Ectodermal cell (in vitro differentiated cells): ENCODE measurements around the gene ACE.
"Not testable (repeated sequence)": the region's sequence is repeated elsewhere in the genome, so short reads cannot be mapped to it uniquely, and the experiment has no call there.

ENCODE experiments used
- H3K27ac ChIP-seq: 2 replicates; pipeline ENCODE4 v1.7.0; 2013; ENCODE audit warnings: mild to moderate bottlenecking, low read depth, low read length; ENCODE audit not compliant: insufficient read depth, poor library complexity, severe bottlenecking
- H3K27me3 ChIP-seq: 2 replicates; pipeline ENCODE4 v1.7.0; 2013; ENCODE audit warnings: mild to moderate bottlenecking, low read length; ENCODE audit not compliant: insufficient read depth, control insufficient read depth, poor library complexity, severe bottlenecking
- H3K36me3 ChIP-seq: one replicate; pipeline ENCODE4 v1.7.0; 2013; ENCODE audit warnings: low read length; ENCODE audit not compliant: control insufficient read depth, insufficient read depth
- H3K4me1 ChIP-seq: one replicate; pipeline ENCODE4 v1.7.0; 2013; ENCODE audit warnings: low read length; ENCODE audit not compliant: control insufficient read depth, insufficient read depth
- H3K4me3 ChIP-seq: 2 replicates; pipeline ENCODE4 v1.7.0; 2013; ENCODE audit warnings: low read depth, low read length, control low read depth; ENCODE audit not compliant: insufficient read depth
- H3K9me3 ChIP-seq: 2 replicates; pipeline ENCODE4 v1.7.0; 2013; ENCODE audit warnings: mild to moderate bottlenecking, low read length, moderate library complexity; ENCODE audit not compliant: control insufficient read depth
- WGBS, 2 experiments: methylation state at CpG; one replicate each; pipeline ENCODE4 v1.1.7; 2013; ENCODE audit warnings: missing lambda C conversion rate in 2 of 2; 5-methylcytosine and 5-hydroxymethylcytosine counted together

The ACE gene

GRCh38 chr17:63452046-63452961 is 24.6 kb upstream of the ACE start:
- H3K9me3 ChIP-seq = no peaks in the 10 kb centered on the region
- no peaks in the 10 kb centered on the region for H3K36me3 ChIP-seq
- WGBS, 2 experiments = 92 to 94% methylated on average over 15 of the region's 15 CpGs
- peaks cover 12% of the 10 kb centered on the region for H3K4me1 ChIP-seq
- no peak overlapping the region for H3K27ac ChIP-seq
- no peak overlapping the region for H3K4me3 ChIP-seq
- H3K27me3 ChIP-seq = peaks cover 6% of the 10 kb centered on the region

GRCh38 chr17:63452962-63453551 is 23.8 kb upstream of the ACE start:
- 86 to 90% methylated on average over 7 of the region's 7 CpGs for WGBS, 2 experiments
- no peaks in the 10 kb centered on the region for H3K27me3 ChIP-seq
- H3K4me3 ChIP-seq = no peak overlapping the region
- H3K4me1 ChIP-seq = peaks cover 5% of the 10 kb centered on the region
- no peak overlapping the region for H3K27ac ChIP-seq
- H3K36me3 ChIP-seq = no peaks in the 10 kb centered on the region
- H3K9me3 ChIP-seq = no peaks in the 10 kb centered on the region

DNA sequence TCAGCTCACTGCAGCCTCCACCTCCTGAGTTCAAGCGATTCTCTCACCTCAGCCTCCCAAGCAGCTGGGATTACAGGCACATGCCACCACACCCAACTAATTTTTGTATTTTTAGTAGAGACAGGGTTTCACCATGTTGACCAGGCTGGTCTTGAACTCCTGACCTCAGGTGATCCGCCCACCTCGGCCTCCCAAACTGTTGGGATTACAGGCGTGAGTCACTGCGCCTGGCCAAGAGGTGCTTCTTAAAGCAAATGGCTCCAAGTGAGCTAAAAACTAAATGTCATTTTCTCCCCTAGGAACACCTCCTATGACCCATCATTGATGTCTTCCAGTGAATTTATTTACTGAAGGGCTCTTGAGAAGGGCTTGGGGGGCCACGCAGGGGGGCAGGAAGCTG is 22.5 kb upstream of the ACE start:
- H3K9me3 ChIP-seq, H3K4me3 ChIP-seq, H3K27ac ChIP-seq, H3K36me3 ChIP-seq, H3K4me1 ChIP-seq, H3K27me3 ChIP-seq: not testable (repeated sequence)
- WGBS, 2 experiments = 85 to 87% methylated on average over 6 of the region's 6 CpGs

DNA sequence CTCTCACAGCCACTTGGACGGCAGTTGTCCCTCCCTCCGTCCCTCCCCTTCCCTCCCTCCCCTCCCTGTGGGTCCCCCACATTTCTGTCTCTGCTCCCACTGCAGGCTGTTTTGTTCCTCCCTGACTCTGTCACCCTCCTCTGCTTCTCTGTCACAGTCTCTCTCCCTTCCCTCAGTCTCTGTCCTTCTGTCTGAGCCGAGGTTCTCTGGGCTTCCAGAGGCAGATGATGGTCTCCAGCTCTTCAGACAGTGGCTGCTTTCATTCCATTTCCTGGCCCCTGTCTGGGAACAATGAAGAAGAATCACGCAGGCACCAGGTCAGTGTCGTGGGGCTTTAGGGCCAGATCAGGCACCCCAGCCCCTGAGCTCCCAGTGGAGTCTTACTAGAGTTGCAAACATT is 21.9 kb upstream of the ACE start:
- WGBS, 2 experiments = 76 to 78% methylated on average over 5 of the region's 5 CpGs
- Histone ChIP-seq H3K27ac (no peak overlapping the region), H3K9me3 (no peaks in the 10 kb centered on the region), H3K4me3 (no peak overlapping the region), H3K27me3 (no peaks in the 10 kb centered on the region), H3K4me1 (peaks cover 11% of the 10 kb centered on the region), H3K36me3 (no peaks in the 10 kb centered on the region)

- H3K4me3 ChIP-seq = no peak overlapping the region
- no peaks in the 10 kb centered on the region for H3K9me3 ChIP-seq
- H3K4me1 ChIP-seq = peaks cover 9% of the 10 kb centered on the region
- H3K27ac ChIP-seq = no peak overlapping the region
- H3K27me3 ChIP-seq = no peaks in the 10 kb centered on the region
- 88 to 94% methylated on average over 4 of the region's 4 CpGs for WGBS, 2 experiments
- no peaks in the 10 kb centered on the region for H3K36me3 ChIP-seq
Observed at GRCh38 chr17:63455417-63455816, 21.4 kb upstream of the ACE start.

GRCh38 chr17:63458478-63458877 is 18.4 kb upstream of the ACE start:
- 87 to 93% methylated on average over 3 to 4 of the region's 4 CpGs for WGBS, 2 experiments
- Histone ChIP-seq H3K36me3 (no peaks in the 10 kb centered on the region), H3K4me3 (no peak overlapping the region), H3K27me3 (no peaks in the 10 kb centered on the region), H3K27ac (no peak overlapping the region), H3K4me1 (peaks cover 6% of the 10 kb centered on the region), H3K9me3 (no peaks in the 10 kb centered on the region)

- H3K4me1 ChIP-seq = peaks cover 6% of the 10 kb centered on the region
- no peaks in the 10 kb centered on the region for H3K36me3 ChIP-seq
- no peak overlapping the region for H3K4me3 ChIP-seq
- H3K9me3 ChIP-seq = no peaks in the 10 kb centered on the region
- H3K27ac ChIP-seq = no peak overlapping the region
- WGBS, 2 experiments = 51 to 59% methylated on average over 8 to 9 of the region's 9 CpGs
- H3K27me3 ChIP-seq = no peaks in the 10 kb centered on the region
Observed at GRCh38 chr17:63460018-63460417, 16.8 kb upstream of the ACE start.

- WGBS, 2 experiments = 7 to 8% methylated on average over 3 of the region's 3 CpGs
- peaks cover 6% of the 10 kb centered on the region for H3K4me1 ChIP-seq
- no peaks in the 10 kb centered on the region for H3K9me3 ChIP-seq
- H3K4me3 ChIP-seq = no peak overlapping the region
- H3K27me3 ChIP-seq = no peaks in the 10 kb centered on the region
- no peak overlapping the region for H3K27ac ChIP-seq
- H3K36me3 ChIP-seq = no peaks in the 10 kb centered on the region
Observed at GRCh38 chr17:63463771-63464170, 13.1 kb upstream of the ACE start.

DNA sequence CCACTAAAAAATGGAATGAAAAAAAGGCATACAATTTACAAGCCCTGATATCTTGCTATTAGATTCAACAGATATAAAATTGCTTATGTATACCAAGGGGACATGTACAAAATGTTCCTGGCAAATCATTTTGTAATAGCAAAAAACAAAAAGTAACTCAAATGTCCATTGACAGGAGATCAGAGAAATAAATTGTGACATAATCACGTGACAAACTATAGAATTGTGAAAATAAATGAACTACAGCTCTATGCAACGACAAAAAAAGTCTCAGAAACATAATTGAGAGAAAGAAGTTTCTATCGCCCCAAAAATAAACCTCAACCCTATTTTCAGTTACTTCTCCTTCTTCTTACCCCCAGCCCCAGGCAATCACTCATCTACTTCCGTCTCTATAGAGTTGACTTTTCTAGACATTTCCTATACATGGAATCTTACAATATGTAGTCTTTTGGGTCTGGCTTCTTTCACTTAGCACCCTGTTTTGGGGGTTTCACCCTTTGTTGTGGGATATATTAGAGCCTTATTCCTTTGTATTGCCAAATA is 12.1 kb upstream of the ACE start:
- Histone ChIP-seq H3K27ac (no peak overlapping the region), H3K36me3 (no peaks in the 10 kb centered on the region), H3K9me3 (no peaks in the 10 kb centered on the region), H3K27me3 (no peaks in the 10 kb centered on the region), H3K4me3 (no peak overlapping the region), H3K4me1 (peaks cover under 1% of the 10 kb centered on the region)
- WGBS, 2 experiments = 91 to 92% methylated on average over 4 of the region's 4 CpGs

DNA sequence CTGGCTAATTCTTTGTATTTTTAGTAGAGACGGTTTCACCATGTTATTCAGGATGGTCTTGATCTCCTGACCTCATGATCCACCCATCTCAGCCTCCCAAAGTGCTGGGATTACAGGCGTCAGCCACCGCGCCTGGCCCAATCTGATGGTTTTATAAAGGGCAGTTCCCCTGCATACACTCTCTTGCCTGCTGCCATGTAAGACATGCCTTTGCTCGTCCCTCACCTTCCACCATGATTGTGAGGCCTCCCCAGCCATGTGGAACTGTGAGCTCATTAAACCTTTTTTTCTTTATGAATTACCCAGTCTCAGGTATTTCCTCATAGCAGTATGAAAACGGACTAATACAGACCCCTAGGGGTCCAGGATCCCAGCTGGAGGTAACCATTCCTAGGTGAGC is 8.8 kb upstream of the ACE start:
- H3K27ac ChIP-seq, H3K9me3 ChIP-seq, H3K36me3 ChIP-seq, H3K27me3 ChIP-seq, H3K4me1 ChIP-seq, H3K4me3 ChIP-seq: not testable (repeated sequence)
- WGBS, 2 experiments = 88 to 92% methylated on average over 6 of the region's 6 CpGs
